Mesothelial cell of epicardium (in vitro differentiated cells): ENCODE results near the gene ARHGAP27. TPM values are rescaled to one million over a fixed set of nuclear protein-coding genes. Genes with fewer than 3 reads are reported as not detected.
A peak's percentile ranks its signal among the peaks of the same experiment; 100 is the strongest.
"Not testable (repeated sequence)": the region's sequence is repeated elsewhere in the genome, so short reads cannot be mapped to it uniquely, and the experiment has no call there.

Experiments
- DNase-seq, 2 experiments: peaks; one replicate each; pipeline ENCODE4 v3.0.0; 2021; ENCODE audit warnings: low spot score in 2 of 2; ENCODE audit not compliant: unreplicated experiment in 2 of 2
- H3K27ac Mint-ChIP-seq: 2 replicates; pipeline ENCODE4 v1.8.0; 2021; ENCODE audit warnings: mixed read lengths
- H3K27me3 Mint-ChIP-seq: 2 replicates; pipeline ENCODE4 v1.8.0; 2021; ENCODE audit warnings: low read depth, mixed read lengths
- H3K36me3 Mint-ChIP-seq: 2 replicates; pipeline ENCODE4 v1.8.0; 2021; ENCODE audit warnings: mixed read lengths
- H3K4me1 Mint-ChIP-seq: 2 replicates; pipeline ENCODE4 v1.8.0; 2021; ENCODE audit warnings: mixed read lengths
- H3K4me3 Mint-ChIP-seq: 2 replicates; pipeline ENCODE4 v1.8.0; 2021; ENCODE audit warnings: mild to moderate bottlenecking, moderate library complexity, mixed read lengths
- H3K9me3 Mint-ChIP-seq: 2 replicates; pipeline ENCODE4 v1.8.0; 2021; ENCODE audit warnings: mixed read lengths
- CTCF ChIP-seq: fragments of 200-600 bp; sonication (generic); IDR thresholded peaks from one replicate; pipeline ENCODE4 v1.5.0; 2021; ENCODE audit warnings: antibody characterized with exemption; ENCODE audit not compliant: unreplicated experiment
- total RNA-seq: library from RNA; stranded (reverse); gene quantifications from 3 replicates; pipeline ENCODE4 v1.2.1, GENCODE V29; 2021

The ARHGAP27 gene
- total RNA-seq, 1 donor from 2014 or later, result 16.8 TPM

- Mint-ChIP-seq H3K9me3 (no peaks in the 10 kb centered on the region), H3K4me1 (peaks cover 27% of the 10 kb centered on the region), H3K4me3 (no peak overlapping the region), H3K36me3 (no peaks in the 10 kb centered on the region), H3K27me3 (peaks cover 7% of the 10 kb centered on the region), H3K27ac (peak overlapping the region; percentile 32)
- no peak for DNase-seq
- TF ChIP-seq CTCF, result no peak
These were observed 87.0 kb downstream of the ARHGAP27 start for GRCh38 chr17:45345554-45346215.

GRCh38 chr17:45345246-45345553 is 87.5 kb downstream of the ARHGAP27 start:
- no peak for DNase-seq
- H3K9me3 Mint-ChIP-seq, result no peaks in the 10 kb centered on the region
- TF ChIP-seq CTCF, result no peak
- H3K4me3 Mint-ChIP-seq, result no peak overlapping the region
- peaks cover 7% of the 10 kb centered on the region for H3K27me3 Mint-ChIP-seq
- peak overlapping the region; percentile 32 for H3K27ac Mint-ChIP-seq
- no peaks in the 10 kb centered on the region for H3K36me3 Mint-ChIP-seq
- peaks cover 27% of the 10 kb centered on the region for H3K4me1 Mint-ChIP-seq

- H3K27me3 Mint-ChIP-seq, H3K4me3 Mint-ChIP-seq, H3K9me3 Mint-ChIP-seq, H3K27ac Mint-ChIP-seq, DNase-seq, H3K36me3 Mint-ChIP-seq: not testable (repeated sequence)
- H3K4me1 Mint-ChIP-seq, result peaks cover 27% of the 10 kb centered on the region
These were observed 88.6 kb downstream of the ARHGAP27 start for GRCh38 chr17:45343967-45344664.

Other genes starting within 250 kb of the ARHGAP27 start
- 3.0 to 3.7 TPM (median 3.6 TPM) in 3 replicates for gene FMNL1, start 211.0 kb downstream of the ARHGAP27 start, total RNA-seq
- not detected in 3 replicates for gene SPATA32, start 170.8 kb downstream of the ARHGAP27 start, total RNA-seq
- 8.9 to 9.9 TPM (median 9.8 TPM) in 3 replicates for gene MAP3K14, start 115.8 kb downstream of the ARHGAP27 start, total RNA-seq
- 27.5 to 40.0 TPM (median 33.2 TPM) in 3 replicates for gene PLEKHM1, start 57.9 kb upstream of the ARHGAP27 start, total RNA-seq